ENCODE results near the gene PALLD. TPM values are rescaled to one million over a fixed set of nuclear protein-coding genes. Genes with fewer than 3 reads are reported as not detected.

PALLD gene
- total and polyA plus RNA-seq, 2 of the 13 experiments (the other 11 are each of a cell fraction or from before 2014, with no cell fraction given): 0.50 to 1.5 TPM

GRCh38 chr4:168538632-168539031 is 41.8 kb downstream of the PALLD start (continued):
- TF ChIP-seq, protein P1, sequence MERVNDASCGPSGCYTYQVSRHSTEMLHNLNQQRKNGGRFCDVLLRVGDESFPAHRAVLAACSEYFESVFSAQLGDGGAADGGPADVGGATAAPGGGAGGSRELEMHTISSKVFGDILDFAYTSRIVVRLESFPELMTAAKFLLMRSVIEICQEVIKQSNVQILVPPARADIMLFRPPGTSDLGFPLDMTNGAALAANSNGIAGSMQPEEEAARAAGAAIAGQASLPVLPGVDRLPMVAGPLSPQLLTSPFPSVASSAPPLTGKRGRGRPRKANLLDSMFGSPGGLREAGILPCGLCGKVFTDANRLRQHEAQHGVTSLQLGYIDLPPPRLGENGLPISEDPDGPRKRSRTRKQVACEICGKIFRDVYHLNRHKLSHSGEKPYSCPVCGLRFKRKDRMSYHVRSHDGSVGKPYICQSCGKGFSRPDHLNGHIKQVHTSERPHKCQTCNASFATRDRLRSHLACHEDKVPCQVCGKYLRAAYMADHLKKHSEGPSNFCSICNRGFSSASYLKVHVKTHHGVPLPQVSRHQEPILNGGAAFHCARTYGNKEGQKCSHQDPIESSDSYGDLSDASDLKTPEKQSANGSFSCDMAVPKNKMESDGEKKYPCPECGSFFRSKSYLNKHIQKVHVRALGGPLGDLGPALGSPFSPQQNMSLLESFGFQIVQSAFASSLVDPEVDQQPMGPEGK (CRISPR knock-in tag; IDR thresholded peaks at IDR 0.05): no peak
- no peak for TF ChIP-seq ZNF407 (CRISPR knock-in tag; IDR thresholded peaks at IDR 0.05; ENCODE audit: not compliant biosample characterization)
- TF ChIP-seq, protein P2, sequence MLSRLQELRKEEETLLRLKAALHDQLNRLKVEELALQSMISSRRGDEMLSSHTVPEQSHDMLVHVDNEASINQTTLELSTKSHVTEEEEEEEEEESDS (CRISPR knock-in tag; IDR thresholded peaks at IDR 0.05; ENCODE audit: borderline replicate concordance): no peak
- no peak for TF ChIP-seq GATAD2A (CRISPR knock-in tag; IDR thresholded peaks at IDR 0.05)
- no peak for TF ChIP-seq NRL (CRISPR knock-in tag; IDR thresholded peaks at IDR 0.05; ENCODE audit: borderline replicate concordance)
